Activated effector memory CD4-positive, alpha-beta T cell treated with anti-CD3 and anti-CD28 coated beads, Interleukin-2, amount 50 U/mL, for 16 hours (primary cell): Measurements from ENCODE around the gene CEP95.

ENCODE experiments used
- DNase-seq: peaks from one replicate; pipeline ENCODE4 v3.0.0-alpha.2; 2020

The CEP95 gene

DNA sequence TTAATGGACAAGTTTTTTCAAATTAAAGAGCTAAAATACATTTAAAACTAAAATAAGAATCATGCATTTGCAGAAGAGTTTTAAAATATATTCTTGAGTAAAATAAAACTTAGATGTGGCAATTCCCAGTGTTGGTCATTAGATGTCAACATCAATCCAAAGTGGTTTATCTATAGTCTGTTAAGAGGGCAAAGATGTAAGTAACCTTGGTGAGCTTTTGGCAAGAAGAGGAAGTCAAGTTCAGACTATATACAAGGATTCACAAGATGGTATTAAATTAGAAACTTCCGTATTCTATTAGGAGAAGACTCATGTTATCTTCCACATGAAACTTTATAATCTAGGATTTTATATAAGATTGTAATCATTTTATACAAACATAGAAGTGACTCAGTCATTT, 73.1 kb downstream of the CEP95 start:
- DNase-seq = no peak

DNA sequence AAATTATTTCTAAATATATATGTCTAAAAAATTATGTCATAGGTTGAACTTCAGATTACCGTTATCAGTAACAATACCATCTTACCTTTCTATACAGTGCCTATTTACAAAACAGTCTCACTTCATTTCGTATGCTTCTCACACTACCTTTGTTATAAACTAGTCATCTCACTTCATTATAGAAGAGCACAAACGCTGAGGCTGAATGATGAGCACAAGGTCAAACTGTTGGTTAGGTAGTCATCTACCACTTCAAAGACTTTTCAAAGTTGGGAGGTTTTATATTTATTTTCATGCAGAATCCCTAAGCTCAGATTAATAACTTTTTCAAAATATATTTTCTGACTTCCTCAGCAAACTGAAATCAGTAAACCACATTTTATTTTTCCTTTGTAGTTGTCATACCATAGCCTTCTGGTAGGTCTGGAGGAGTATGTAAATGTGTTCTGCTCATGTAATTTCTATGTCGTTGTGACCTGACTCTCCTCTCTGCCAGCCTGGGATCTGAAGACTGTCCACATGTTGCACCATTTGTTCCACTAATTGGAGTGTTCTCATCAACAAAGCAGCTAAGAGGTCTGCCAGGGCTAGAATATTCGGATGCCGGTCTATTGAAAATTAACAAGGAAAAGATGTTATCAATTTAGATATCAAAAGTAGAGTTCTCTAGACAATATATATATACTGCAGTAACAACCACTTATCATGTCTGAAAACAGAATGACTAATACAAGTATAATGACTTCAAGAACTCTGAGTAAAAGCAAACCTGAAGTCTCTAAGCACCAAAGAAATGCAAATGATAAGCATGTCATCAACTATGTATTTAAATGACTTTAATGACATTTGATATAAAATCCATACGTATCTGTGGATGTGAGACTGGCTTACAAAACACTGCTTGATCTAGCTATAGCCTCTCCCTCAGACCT, 73.9 kb downstream of the CEP95 start:
- no peak for DNase-seq

DNA sequence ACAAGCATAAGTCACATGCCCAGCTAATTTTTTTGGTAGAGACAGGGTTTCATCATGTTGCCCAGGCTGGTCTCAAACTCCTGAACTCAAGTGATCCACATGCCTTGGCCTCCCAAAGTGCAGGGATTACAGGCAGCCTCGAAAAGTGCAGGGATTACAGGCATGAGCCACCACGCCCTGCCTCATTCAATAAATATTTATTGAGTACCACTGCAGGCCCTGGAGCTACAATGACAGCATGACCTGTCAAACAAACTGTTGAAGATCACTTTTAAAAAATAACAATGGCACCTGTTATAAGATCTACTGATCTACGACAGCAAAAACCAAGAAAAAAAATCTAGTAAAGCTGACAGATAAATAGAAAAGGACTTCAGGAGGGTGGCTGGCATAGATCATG, 76.3 kb downstream of the CEP95 start:
- DNase-seq = no peak

DNA sequence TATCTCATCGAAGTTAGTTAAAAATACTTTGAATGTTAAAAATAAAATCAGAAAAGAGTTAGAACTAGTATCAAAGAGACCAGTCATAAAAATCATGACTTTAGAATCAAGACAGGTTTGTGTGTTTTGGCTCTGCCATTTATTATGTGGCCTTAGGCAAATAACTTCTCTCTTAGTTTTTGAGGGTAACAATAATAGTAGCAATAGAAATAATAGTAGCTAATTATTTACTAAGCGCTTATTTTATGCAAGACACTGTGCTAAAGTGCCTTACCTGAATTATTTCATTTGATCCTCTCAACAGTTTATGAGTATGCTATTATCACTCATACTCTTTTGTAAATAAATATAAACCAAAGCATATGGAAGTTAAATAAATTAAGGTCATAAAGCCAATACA, 78.4 kb downstream of the CEP95 start:
- DNase-seq = no peak
